Activated naive CD4-positive, alpha-beta T cell treated with anti-CD3 and anti-CD28 coated beads, Interleukin-2, amount 10 ng/mL, durations not matched to agents 7 days and 5 days (primary cell): ENCODE measurements around the gene BBLN.

Experiments used
- CTCF ChIA-PET: fragments of 350-600 bp; sonication (Branson Sonifier 250); formaldehyde crosslinking; loops from one replicate; lab custom pipeline; 2021; ENCODE audit warnings: antibody characterized with exemption; lab: Charles Lee
- DNase-seq: peaks from one replicate; pipeline ENCODE4 v3.0.0-alpha.2; 2020
- H3K27ac Mint-ChIP-seq: one replicate; pipeline ENCODE4 v1.8.0; 2021; ENCODE audit warnings: mild to moderate bottlenecking, moderate library complexity, mixed read lengths
- H3K27me3 Mint-ChIP-seq: one replicate; pipeline ENCODE4 v1.8.0; 2021; ENCODE audit warnings: mild to moderate bottlenecking, mixed read lengths
- H3K36me3 Mint-ChIP-seq: one replicate; pipeline ENCODE4 v1.8.0; 2021; ENCODE audit warnings: mixed read lengths
- H3K4me1 Mint-ChIP-seq: one replicate; pipeline ENCODE4 v1.8.0; 2021; ENCODE audit warnings: mixed read lengths
- H3K4me3 Mint-ChIP-seq: one replicate; pipeline ENCODE4 v1.8.0; 2021; ENCODE audit warnings: mild to moderate bottlenecking, moderate library complexity, mixed read lengths
- H3K9me3 Mint-ChIP-seq: one replicate; pipeline ENCODE4 v1.8.0; 2021; ENCODE audit warnings: mixed read lengths

BBLN gene

DNA sequence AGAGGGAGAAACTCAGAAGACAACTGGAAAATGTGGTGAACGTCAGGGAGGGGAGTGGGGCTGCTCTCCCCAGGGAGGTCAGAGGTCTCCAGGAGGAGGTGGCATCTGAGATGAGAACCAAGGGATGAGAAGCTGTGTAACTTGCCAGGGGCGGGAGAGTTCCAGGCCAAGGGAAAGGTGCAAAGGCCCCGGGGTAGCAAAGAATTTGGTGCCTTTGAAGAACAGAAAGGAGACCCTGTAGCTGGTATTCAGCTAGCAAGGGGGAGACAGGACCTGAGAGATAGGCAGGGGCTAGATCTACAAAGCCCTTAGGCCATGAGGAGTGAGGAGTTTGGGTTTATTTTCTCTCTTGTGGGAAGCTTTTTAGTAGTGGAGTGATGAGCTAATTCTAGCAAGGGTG lies 46.4 kb downstream of the BBLN start:
- Mint-ChIP-seq H3K9me3 (no peaks in the 10 kb centered on the region), H3K27ac (no peak overlapping the region), H3K4me3 (no peak overlapping the region), H3K4me1 (peaks cover 10% of the 10 kb centered on the region), H3K36me3 (no peaks in the 10 kb centered on the region), H3K27me3 (peaks cover 80% of the 10 kb centered on the region)
- no peak for DNase-seq
- CTCF ChIA-PET = interaction anchor here (0.9 kb wide), 1 partner anchor 10 kb away, joined by 3 read pairs; no protein-coding TSS in a partner anchor

- Mint-ChIP-seq H3K36me3 (no peaks in the 10 kb centered on the region), H3K4me3 (no peak overlapping the region), H3K4me1 (peaks cover 10% of the 10 kb centered on the region), H3K27me3 (peaks cover 87% of the 10 kb centered on the region), H3K9me3 (no peaks in the 10 kb centered on the region), H3K27ac (no peak overlapping the region)
- CTCF ChIA-PET = interaction anchor here (0.5 to 0.9 kb wide), 3 partner anchors 8 to 47 kb away, joined by 3 to 4 read pairs (median 3); no protein-coding TSS in a partner anchor
- no peak for DNase-seq
These were observed 47.1 kb downstream of the BBLN start for GRCh38 chr9:128206916-128207910.

GRCh38 chr9:128208386-128208785 lies 48.3 kb downstream of the BBLN start:
- Mint-ChIP-seq H3K4me3 (no peak overlapping the region), H3K36me3 (no peaks in the 10 kb centered on the region), H3K27ac (no peak overlapping the region), H3K4me1 (peaks cover 5% of the 10 kb centered on the region), H3K27me3 (peaks cover 88% of the 10 kb centered on the region), H3K9me3 (no peaks in the 10 kb centered on the region)
- DNase-seq = no peak
- CTCF ChIA-PET = no interaction called here

- CTCF ChIA-PET = no interaction called here
- DNase-seq = no peak
- Mint-ChIP-seq H3K9me3 (no peaks in the 10 kb centered on the region), H3K4me1 (peaks cover 2% of the 10 kb centered on the region), H3K27ac (no peak overlapping the region), H3K27me3 (peaks cover 88% of the 10 kb centered on the region), H3K4me3 (no peak overlapping the region), H3K36me3 (no peaks in the 10 kb centered on the region)
These were observed 49.0 kb downstream of the BBLN start for GRCh38 chr9:128208946-128209669.

- DNase-seq = no peak
- Mint-ChIP-seq H3K9me3 (no peaks in the 10 kb centered on the region), H3K36me3 (no peaks in the 10 kb centered on the region), H3K27me3 (peaks cover 78% of the 10 kb centered on the region), H3K4me3 (no peak overlapping the region), H3K4me1 (no peaks in the 10 kb centered on the region), H3K27ac (no peak overlapping the region)
- CTCF ChIA-PET = interaction anchor here (0.7 to 2.3 kb wide), 4 partner anchors 8 to 151 kb away, joined by 3 to 6 read pairs (median 4); partner anchors contain the start of gene DNM1
These were observed 51.3 kb downstream of the BBLN start for GRCh38 chr9:128211186-128211980.

DNA sequence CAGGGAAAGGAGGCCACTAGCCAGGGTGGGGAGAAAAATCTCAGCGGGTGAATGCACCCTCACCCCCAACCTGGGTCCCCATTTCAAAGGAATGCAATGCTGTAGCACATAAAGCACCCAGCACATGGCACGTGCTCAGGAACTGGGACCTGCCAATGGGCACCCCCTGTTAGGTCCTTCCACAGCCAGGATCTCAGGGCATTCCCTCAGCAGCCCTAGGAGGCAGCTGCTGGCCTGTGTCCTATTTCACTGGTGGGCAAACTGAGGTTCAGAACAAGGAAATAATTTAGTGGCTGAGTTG lies 51.9 kb downstream of the BBLN start:
- H3K4me1 Mint-ChIP-seq = no peaks in the 10 kb centered on the region
- DNase-seq = no peak
- H3K9me3 Mint-ChIP-seq = no peaks in the 10 kb centered on the region
- H3K4me3 Mint-ChIP-seq = no peak overlapping the region
- CTCF ChIA-PET = interaction anchor here (1.0 to 2.3 kb wide), 3 partner anchors 9 to 17 kb away, joined by 3 to 6 read pairs (median 5); partner anchors contain the start of gene DNM1
- H3K27me3 Mint-ChIP-seq = peaks cover 78% of the 10 kb centered on the region
- H3K27ac Mint-ChIP-seq = no peak overlapping the region
- no peaks in the 10 kb centered on the region for H3K36me3 Mint-ChIP-seq
